H1 (cell line): ENCODE results near the gene LRRC4C. TPM values are rescaled to one million over a fixed set of nuclear protein-coding genes. Genes with fewer than 3 reads are reported as not detected.

Source experiments
- BACH1 ChIP-seq: IDR thresholded peaks from 2 replicates; pipeline ENCODE4 v1.6.1; 2012; ENCODE audit warnings: low read length, improper control_type of control experiment
- HDAC2 ChIP-seq, 2 experiments: fragments of 300-600 bp in 1 of 2; sonication (generic) in 1 of 2; IDR thresholded peaks; 2 replicates each; pipeline ENCODE4 v1.6.1; 2011 to 2012; ENCODE audit warnings: low read depth in 2 of 2, low read length in 2 of 2, mild to moderate bottlenecking in 2 of 2, moderate library complexity in 2 of 2, borderline replicate concordance in 1 of 2, inconsistent platforms in 1 of 2
- HDAC6 ChIP-seq: IDR thresholded peaks from one replicate; pipeline ENCODE4 v1.7.1; 2012; ENCODE audit warnings: low read depth, mild to moderate bottlenecking, inconsistent platforms, low read length, moderate library complexity
- SIX5 ChIP-seq: IDR thresholded peaks from 2 replicates; pipeline ENCODE4 v1.6.1; 2011; ENCODE audit warnings: mild to moderate bottlenecking, low read depth, low read length
- polyA plus RNA-seq, 7 experiments: library from polyadenylated mRNA; depleted of rRNA in 3 of 7; stranded (reverse) in 5 of 7; unstranded in 2 of 7; fragments of >200 nt in 5 of 7; fragments of 200-250 nt in 2 of 7; gene quantifications; 1 replicate in 5 of 7; 2 replicates in 1 of 7; 4 replicates in 1 of 7; pipeline versions ENCODE4 v1.2.1 to v1.2.3, GENCODE V29; 2011 to 2013; ENCODE audit warnings: missing spikeins in 2 of 7, mixed read lengths in 2 of 7
- total RNA-seq: library from RNA; stranded (reverse); fragmentation: NEBNext Ultra II Directional; extraction: Animal tissue kit (Norgen Biotek cat#: 25700); gene quantifications from 2 replicates; pipeline ENCODE4 v1.2.1, GENCODE V29; 2021

The LRRC4C gene
- total and polyA plus RNA-seq, 2 of the 8 experiments (the other 6 are each of a cell fraction or from before 2014, with no cell fraction given), result 0.23 to 2.2 TPM

DNA sequence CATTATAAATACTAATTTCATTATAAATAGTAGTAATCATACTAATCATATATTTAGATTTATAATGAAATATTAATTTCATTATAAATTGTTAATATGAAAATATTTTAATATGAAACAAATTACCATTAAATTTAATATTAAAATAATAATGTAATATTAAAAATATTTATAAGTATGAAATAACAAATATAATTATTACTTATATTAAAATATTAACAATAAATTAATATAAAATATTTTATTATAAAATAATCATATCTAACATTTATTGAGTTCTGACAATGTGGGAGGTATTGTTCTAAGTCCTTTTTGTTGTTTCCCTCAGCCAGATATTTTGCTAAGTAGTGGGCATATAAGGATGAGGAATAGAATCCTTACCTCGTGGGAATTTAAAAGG lies 1341.4 kb downstream of the LRRC4C start (continued):
- TF ChIP-seq HDAC6 (no peak), SIX5 (no peak), HDAC2 (IDR thresholded peaks at IDR 0.05; ENCODE audit: borderline replicate concordance in 1 of 2, low read depth in 2 of 2, low read length in 2 of 2) (no peak), BACH1 (no peak)
